GM18511 (cell line): Measurements from ENCODE around the gene KIF4A.
"Not testable (repeated sequence)": the region's sequence is repeated elsewhere in the genome, so short reads cannot be mapped to it uniquely, and the experiment has no call there.

Source experiments
- ATAC-seq: cut with Tn5 transposase; IDR thresholded peaks from one replicate; pipeline ENCODE4 v1.9.1; 2021; ENCODE audit warnings: mild to moderate bottlenecking, moderate library complexity; ENCODE audit not compliant: unreplicated experiment

The KIF4A gene, protein sequence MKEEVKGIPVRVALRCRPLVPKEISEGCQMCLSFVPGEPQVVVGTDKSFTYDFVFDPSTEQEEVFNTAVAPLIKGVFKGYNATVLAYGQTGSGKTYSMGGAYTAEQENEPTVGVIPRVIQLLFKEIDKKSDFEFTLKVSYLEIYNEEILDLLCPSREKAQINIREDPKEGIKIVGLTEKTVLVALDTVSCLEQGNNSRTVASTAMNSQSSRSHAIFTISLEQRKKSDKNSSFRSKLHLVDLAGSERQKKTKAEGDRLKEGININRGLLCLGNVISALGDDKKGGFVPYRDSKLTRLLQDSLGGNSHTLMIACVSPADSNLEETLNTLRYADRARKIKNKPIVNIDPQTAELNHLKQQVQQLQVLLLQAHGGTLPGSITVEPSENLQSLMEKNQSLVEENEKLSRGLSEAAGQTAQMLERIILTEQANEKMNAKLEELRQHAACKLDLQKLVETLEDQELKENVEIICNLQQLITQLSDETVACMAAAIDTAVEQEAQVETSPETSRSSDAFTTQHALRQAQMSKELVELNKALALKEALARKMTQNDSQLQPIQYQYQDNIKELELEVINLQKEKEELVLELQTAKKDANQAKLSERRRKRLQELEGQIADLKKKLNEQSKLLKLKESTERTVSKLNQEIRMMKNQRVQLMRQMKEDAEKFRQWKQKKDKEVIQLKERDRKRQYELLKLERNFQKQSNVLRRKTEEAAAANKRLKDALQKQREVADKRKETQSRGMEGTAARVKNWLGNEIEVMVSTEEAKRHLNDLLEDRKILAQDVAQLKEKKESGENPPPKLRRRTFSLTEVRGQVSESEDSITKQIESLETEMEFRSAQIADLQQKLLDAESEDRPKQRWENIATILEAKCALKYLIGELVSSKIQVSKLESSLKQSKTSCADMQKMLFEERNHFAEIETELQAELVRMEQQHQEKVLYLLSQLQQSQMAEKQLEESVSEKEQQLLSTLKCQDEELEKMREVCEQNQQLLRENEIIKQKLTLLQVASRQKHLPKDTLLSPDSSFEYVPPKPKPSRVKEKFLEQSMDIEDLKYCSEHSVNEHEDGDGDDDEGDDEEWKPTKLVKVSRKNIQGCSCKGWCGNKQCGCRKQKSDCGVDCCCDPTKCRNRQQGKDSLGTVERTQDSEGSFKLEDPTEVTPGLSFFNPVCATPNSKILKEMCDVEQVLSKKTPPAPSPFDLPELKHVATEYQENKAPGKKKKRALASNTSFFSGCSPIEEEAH

DNA sequence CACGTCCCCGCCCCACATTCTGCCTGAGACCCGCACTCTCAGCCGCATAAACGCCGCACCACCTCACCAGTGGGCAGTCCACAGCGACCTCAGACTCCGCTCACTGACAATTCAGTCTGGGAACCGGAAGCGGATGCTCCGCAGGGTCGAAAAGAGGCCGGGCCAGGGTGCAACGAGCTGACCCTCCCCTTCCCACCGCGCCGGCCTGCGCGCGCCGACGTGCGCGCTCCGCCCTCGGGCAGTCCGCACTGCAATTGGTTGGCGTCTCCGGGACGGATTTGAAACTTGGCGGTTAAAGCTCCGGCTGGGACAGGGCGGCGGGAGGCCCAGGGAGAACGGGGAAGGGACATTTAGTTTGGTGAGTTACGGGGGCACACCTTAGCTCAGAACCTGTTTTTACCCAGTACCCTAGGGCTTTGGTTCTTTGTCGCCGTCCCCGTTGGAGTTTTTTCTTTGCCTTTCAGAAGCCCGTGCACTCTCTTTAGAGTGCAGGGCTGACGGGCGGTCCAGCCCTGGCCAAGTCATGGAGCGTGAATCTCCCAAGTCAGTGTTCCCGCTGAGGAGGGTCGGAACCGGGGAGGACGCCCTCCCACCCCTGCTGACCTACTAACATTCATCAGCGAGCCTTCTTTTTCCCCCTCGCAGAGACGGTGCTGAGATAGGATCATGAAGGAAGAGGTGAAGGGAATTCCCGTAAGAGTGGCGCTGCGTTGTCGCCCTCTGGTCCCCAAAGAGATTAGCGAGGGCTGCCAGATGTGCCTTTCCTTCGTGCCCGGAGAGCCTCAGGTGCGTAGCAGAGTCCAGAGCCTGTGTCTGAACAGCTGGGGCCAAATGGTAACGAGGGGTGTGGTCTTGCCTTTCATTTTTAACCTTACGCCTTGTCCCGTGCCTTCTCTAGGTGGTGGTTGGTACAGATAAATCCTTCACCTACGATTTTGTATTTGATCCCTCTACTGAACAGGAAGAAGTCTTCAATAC lies at the start of gene KIF4A, which contains the start of gene PDZD11:
Gene KIF4A (plus strand): TSS at position 312 of the 978 bp plus-strand sequence. CDS start 355 bp downstream, at position 667.
Gene PDZD11 (minus strand): TSS at position 135 of the 978 bp plus-strand sequence. CDS start 586 bp downstream, outside the sequence.
- peak; percentile 96 for ATAC-seq

DNA sequence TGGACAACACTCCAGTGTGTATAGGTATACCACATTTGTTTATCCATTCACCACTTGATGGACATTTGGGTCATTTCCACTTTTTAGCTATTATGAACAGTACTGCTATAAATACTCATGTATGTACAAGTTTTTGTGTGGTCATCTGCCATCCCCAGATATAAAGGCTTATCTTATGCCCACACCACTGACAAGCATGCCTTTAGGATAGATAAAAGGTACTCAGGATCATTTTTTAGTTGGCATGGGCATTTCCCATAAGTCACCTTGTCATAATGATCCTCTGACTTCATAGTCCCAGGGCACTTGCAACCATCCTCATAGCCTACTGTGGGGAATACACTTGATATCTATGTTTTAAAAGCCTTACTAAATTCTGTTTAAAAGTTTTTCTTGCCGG lies 49.2 kb upstream of the KIF4A start:
- ATAC-seq: no peak

DNA sequence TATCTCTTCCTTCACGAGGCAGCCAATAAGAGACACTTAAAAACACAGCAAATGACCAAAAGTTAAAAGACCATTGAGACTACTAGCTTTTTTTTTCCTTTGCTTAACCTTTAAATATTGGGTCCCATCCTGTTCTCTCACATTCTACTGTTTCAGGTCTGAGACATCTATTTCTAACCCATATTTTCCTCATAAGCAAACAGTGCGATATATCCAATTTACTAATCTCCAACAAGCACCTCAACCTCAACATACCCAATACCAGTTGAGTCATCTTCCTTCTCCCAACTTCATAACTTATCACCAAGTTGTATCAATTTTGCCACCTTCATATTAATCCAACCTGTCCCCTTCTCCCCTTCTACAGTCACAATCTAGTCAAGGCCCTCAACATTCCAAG lies 48.4 kb upstream of the KIF4A start:
- ATAC-seq: no peak

DNA sequence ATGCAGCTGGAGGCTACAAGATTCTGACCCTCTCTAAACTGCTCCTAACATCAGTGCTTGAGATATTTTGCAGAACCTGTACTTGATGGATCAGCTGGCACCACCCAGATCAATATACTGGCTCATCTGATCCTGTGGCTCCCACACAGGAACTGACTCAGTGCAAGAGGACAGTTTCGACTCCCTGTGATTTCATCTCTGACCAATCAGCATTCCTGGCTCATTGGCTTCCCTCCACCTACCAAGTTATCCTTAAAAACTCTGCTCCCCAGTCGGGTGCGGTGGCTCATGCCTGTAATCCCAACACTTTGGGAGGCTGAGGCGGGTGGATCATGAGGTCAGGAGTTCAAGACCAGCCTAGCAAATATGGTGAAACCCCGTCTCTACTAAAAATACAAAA lies 46.3 kb upstream of the KIF4A start:
- not testable (repeated sequence) for ATAC-seq

DNA sequence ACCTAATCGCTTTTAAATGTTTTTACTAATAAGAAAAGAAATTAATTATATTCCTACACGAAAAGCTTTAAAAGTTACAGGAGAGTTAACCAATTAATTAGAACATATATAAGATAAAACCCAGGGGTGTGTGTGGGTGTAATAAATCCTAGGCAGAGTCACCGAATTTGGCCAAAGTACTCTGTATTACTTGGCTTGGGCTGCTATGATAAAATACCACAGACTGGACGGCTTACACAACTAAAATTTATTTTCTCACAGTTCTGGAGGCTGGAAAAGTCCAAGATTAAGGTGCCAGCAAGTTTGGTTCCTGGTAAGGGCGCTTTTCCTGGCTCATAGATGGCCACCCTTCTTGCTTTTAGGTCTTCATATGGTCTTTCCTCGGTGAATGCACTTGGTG lies 45.0 kb upstream of the KIF4A start:
- ATAC-seq: no peak

DNA sequence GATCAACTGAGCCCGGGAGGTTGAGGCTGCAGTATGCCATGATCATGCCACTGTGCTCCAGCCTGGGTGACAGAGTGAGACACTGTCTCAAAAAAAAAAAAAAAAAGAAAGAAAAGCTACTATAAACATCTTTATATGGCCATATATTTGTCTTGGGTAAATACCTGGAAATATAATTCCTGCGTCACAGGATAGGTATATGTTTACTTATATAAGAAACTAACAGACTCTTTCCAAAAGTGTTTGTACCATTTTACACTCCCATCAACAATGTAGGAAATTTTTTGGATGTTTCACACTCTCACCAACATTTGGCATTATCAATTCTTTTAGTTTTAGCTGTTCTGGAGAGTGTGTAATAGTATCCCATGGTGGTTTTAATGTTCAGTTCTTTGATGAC lies 42.7 kb upstream of the KIF4A start:
- no peak for ATAC-seq

DNA sequence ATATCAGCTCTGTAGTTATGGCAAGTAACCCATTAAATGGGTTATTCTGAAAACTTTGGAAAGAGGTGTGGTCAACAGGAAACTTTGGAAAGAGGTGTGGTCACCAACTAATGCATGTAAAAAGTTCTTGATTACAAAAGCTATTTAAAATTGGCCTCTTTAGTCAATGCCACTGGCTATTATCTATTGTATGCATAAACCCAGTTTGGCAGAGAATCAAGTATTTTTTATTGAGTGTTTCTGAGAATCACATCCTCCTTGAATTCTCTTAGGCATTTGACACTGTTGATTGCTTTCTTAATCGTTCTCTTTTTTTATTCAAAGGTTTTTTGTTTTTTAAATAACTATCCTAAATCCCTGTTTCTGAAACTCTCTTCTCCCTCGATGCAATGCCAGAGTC lies 37.4 kb upstream of the KIF4A start:
- no peak for ATAC-seq

DNA sequence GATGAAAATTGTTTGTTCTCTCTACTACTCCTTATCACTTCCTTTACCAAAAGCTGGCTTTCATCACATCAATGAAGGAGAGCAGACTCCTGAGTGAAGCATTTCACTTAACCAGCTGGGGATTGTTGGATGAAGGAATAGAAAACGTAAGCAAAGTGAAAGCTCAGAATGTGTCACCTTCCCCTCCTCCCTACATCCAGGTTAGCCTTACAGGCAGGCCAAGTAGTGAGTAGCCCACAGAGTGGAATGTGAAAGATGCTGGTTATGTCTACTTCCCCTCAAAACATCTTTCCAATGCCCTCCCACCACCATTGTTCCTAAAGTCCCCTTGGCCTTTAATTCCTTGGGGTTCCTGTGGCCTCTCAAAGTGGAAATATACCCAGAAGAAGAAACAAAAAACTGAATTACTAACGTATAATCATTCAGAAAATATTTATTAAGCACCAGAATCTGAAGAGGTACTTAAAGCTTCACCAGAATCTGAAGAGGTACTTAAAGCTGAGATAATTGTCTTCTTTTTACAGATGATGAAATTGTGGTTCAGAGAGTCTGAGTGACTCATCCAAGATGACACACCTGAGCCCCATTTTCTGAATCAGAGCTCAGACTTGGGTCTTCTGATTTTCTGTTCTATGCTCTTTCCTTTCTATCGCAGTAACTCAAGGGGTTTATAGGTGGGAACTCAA lies 36.4 kb upstream of the KIF4A start:
- no peak for ATAC-seq

DNA sequence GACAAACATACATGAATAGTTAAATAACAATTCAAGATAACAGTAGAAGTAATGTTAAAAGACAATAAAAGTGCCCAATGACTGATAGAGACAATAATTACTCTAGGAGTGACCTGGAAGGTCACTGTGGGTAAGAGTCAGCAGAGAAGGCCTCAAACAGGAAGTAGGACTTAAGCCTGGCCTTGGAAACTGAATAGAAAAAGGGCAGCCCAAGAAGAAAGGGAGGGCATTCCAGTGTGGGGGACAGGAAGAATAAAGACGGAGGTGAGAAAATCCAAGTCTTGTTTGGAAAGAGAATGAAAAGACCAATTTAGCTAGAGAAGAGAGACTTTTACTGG lies 35.9 kb upstream of the KIF4A start:
- no peak for ATAC-seq

DNA sequence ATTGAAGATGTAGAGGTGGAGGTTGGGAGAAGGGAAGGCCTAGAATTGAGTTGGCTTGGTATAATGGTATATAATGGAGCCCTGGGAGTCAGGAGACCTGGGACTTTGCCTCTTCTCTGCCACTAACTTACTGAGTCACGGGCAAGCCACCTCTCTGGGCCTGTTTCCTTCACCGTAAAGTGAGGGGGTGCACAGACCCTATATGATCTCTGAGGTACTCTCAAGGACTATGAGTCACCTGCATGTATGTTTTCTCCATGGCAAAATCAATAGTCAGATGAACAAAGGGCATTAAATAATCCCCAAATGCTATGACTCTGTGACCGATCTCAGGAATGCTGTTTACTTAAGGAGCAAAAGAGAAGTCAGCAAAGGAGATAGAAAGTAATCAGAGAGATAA lies 35.0 kb upstream of the KIF4A start:
- no peak for ATAC-seq

DNA sequence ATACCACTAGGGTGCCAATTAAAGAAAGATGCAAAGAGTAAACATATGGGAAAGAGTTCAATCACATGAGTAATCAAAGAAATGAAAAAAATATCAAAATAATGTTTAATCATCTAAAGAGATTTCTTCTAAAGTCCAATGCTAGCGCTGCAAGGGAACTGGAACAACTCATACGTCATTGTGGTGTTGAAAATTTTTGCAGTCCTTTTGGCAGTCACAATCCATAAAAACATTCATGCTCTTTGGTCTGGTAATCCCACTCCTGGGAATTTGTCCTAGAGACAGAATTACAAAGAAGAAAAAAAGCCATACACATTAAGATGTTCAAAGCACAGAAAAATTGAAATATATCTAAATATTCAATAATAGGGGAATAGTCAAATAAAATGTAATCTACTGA lies 34.5 kb upstream of the KIF4A start:
- ATAC-seq: no peak

DNA sequence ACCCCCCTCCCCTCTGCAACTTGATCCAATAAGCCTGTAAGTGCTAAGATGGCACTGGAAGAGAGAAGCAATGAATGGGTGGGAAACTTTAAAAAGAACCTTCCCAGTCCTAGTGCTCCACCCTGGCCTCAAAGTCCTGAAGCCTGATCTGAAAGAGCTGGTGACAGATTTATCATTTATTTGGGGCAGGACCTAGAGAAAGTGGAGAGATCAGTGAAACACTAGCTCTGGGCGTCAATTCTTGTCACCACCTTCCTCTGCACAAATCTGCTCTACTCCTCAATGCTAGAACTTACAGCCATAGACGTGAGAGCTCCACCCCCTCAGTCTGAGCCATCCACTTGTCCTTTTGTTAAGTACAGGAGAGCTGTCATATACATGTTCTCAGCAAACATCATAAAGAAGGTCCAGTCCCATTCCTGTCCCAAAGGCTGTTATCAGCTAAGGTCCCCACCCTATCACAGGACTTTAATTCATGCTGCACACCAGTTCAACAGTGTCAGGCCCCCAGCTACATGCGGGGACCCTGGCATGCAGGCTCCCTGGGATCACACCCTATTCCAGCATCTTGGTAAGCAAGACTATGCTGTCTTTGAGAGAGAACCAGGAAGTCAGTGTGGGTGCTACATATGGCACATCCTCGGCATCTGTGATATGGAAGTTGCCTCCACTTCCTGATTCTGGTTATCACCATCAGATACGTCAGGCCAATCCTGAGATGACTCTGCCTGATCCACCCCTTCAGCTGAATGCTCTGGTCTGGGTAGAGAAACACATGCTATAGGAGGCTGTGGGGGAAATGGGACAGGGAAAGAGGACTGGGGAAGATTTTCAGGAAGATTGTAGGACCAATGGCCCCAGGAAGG lies 32.2 kb upstream of the KIF4A start:
- no peak for ATAC-seq

DNA sequence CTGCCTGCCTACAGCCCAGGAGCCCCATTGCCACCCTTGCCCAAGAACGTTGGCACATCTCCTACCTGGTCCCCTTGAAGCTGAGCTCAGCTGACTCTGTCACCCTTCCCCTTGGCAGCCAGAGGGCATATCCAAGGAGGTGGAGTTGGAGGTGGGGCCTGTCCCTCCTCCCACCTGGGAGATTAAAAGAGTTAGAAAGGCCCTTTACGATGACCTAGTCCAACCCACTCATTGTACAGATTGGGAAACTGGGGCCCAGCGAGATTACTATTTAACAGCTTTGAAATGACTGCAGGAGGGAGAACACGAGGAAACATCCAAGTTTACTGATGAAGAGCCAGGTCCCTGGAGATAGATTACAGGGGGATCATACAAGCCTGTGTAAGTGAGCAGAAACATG lies 29.8 kb upstream of the KIF4A start, which contains the start of gene P2RY4:
Gene P2RY4 (minus strand): TSS at position 101 of the 400 bp plus-strand sequence. CDS start 580 bp downstream, outside the sequence.
- no peak for ATAC-seq

DNA sequence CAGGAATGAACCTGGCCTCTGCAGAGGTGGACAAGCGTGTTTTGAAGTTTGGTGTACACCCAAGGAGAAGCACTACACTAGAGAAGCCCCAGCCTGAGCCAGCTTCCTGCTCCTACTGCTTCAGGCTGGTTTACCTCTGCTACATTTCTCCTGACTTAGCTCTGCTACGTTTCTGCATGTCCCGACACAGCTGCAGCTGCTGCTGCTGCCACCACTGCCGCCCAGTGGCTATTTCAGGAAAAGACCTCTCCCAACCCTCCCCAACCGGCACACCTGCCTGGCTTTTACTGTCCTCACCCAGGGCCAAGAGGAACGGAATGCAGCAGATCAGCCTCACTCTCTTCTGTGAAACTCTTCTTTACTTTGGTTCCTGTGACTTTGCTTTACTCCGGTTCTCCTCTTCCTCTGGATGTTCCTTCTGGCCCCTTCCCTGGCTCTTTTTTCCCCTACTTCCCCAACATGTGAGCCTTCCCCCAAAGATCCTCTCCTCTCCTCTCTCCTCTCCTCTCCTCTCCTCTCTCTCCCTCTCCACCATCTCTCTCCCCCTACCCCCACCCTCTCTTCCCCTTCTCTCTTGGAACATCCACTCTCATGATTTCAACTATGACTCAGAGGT lies 26.8 kb upstream of the KIF4A start:
- peak; percentile 77 for ATAC-seq

DNA sequence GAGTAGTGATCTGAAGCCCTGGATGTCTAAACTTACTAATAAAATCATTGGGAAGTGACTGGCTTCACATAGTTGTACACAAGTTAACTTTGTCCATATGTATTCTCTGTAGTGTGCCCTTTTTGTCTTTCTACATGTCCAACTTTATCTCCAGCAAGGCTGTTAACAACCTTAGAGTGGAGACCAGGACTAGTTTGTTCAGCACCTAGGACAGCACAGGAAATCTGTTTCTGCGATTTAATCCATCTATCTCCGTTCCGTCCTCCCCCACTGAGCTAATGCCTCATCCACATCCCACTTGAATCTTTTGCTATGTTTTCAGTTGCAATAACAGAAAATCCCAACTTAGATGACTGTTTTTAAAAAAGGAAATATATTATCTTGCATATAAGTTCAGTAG lies 25.1 kb upstream of the KIF4A start:
- no peak for ATAC-seq

DNA sequence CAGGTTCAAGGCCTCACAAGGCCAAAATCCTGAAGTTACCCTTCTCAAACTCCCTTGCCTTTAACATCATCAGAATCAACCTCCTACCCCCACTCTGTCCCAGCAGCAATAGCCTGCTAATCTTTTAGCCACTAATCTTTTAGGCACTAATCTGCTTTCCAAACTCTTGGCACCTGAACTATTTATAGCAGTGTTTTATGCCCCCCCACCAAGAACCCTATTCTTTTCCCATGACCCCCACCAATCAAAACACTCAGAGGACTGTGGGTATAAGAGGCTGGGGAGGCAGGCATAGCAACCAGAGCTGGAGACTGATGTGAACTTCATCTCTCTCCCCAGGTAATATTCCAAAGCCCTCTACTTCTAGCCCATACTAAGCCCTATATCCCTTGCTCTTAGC lies 21.9 kb upstream of the KIF4A start, which contains the start of gene ARR3:
Gene ARR3 (plus strand): TSS at position 301 of the 400 bp plus-strand sequence. CDS start 1,052 bp downstream, outside the sequence.
- ATAC-seq: no peak

DNA sequence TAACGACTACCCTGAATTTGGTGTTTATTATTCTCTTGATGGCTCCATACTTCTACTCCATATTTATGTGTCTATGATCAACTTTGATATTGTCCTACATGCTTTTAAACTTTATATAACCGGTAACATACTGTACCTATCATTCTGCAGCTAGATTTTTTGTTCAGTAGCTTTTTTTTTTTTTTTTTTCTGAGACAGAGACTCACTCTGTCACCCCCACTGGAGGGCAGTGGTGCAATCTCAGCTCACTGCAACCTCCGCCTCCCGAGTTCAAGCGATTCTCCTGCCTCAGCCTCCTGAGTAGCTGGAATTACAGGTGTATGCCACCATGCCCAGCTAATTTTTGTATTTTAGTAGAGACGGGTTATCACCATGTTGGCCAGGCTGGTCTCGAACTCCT lies 15.9 kb upstream of the KIF4A start:
- ATAC-seq: not testable (repeated sequence)

DNA sequence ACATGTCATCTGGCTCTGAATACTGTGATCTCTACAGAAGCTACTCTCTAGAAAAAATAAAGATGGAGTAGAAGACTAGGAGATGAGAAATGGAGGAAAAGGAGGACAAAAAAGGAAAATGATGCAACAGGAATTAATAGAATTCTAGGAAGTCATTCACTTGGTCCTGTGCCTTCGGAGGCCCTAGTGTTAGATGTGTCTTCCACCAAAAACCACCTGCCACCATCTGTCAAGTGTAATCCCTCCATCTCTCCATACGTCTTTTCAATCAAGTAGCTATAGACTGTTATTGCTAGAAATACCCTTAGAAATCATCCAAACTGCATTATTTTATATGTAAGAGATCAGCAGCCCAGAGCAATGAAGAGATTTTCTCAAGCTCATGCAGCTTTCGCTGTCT lies 10.8 kb upstream of the KIF4A start:
- ATAC-seq: no peak
